Caki2 (cell line): Measurements from ENCODE around the gene DGCR2. TPM values are rescaled to one million over a fixed set of nuclear protein-coding genes. Genes with fewer than 3 reads are reported as not detected.

Experiments used
- DNase-seq: peaks from one replicate; pipeline ENCODE4 v3.0.0-alpha.2; 2015; ENCODE audit warnings: low read depth
- in situ Hi-C: cut with HindIII; loops from 2 replicates; pipeline ENCODE4 v1.10.0; 2016; ENCODE audit warnings: low sequenced_read_pairs, low pct_unique_long_range_greater_than_20kb, mixed read lengths
- total RNA-seq: library from RNA; depleted of rRNA; stranded (reverse); fragments of >200 nt; shearing (Covaris generic); gene quantifications from 2 replicates; pipeline ENCODE4 v1.2.3, GENCODE V29; 2014; ENCODE audit warnings: low replicate concordance

DGCR2 gene
- total RNA-seq, 1 experiment from 2014 or later: 72.3 TPM

GRCh38 chr22:19070397-19071169 is 51.6 kb downstream of the DGCR2 start:
- DNase-seq: no peak
- in situ Hi-C loops: no loop called here

GRCh38 chr22:19069451-19069850 is 52.8 kb downstream of the DGCR2 start:
- in situ Hi-C loops: no loop called here
- DNase-seq: no peak

GRCh38 chr22:19068784-19069271 is 53.4 kb downstream of the DGCR2 start:
- DNase-seq: no peak
- in situ Hi-C loops: no loop called here

GRCh38 chr22:19067696-19068348 is 54.4 kb downstream of the DGCR2 start:
- DNase-seq: no peak
- in situ Hi-C loops: no loop called here

DNA sequence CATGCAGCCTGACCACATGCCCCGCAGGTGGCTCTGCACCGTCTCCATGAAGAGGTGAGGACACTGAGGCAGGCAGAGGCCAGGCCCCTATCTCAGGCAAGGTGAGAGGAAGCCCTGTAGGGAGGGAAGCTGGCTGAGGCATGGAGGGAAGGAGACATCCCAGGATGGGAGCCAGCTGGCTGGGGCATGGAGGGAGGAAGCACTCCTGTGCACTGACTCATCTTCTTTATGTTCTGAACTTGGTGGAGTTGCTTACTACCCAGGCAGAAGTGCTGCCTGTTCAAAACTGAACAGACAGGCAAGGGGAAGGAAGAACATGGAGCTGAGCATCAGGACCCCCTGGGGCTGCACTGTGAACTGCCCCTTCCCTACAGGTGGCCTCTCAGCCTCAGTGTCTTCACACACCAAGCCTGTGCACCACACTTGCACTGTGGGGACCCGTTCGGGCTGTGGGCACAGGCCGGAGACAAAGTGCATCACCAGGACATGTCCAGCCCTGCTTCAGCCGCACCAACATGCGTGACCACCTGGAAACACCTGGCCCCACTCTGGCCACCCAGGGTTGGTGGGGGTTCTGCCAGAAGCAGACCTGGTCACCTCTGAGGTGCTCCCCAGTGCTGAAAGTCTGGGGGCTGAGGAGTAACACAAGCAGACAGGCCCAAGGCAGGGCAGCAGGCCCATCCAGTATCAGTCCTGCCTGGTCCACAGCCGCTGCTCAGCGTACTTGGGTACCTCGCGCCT is 55.5 kb downstream of the DGCR2 start:
- in situ Hi-C loops: no loop called here
- no peak for DNase-seq

DNA sequence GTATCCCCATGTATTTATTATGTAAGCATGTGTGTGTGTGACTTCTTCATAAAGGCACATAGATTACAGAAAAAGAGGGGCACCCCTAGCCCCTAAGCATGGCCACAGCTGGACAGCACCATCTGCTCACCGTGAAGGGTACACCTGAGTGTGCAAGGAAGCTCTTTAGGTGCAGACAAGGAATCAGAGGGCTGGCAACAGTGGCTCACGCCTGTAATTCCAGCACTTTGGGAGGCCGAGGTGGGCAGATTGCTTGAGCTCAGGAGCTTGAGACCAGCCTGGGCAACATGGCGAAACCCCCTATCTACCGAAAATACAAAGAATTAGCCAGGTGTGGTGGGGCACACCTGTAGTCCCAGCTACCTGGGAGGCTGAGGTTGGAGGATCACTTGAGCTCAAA is 56.3 kb downstream of the DGCR2 start:
- in situ Hi-C loops: no loop called here
- DNase-seq: no peak

DNA sequence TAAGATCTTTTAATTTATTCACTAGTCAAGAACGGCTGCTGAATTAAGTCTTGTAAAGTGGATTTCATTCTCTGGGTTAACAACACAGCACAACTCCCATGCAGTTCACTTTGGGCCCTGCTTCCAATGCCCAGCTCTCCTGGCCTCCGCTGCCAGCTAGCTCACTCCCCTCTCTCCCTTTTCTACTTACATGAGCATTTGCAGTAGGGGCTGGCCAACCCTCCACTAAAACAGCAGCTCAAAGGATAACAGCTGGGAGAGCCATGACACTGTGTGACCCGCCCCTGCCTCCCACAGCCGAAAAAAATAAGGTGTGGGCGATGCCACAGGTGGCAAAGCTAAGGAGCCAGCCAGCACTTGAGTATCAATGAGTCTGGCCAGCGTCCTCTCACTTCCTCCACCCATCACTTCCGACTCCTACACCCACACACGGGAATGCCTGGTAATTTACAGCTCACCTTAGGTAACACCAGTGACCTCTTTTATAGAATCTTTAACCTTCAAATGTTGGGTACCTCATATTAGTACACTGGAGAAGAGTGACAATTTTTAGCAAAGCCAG is 56.8 kb downstream of the DGCR2 start:
- DNase-seq: no peak
- in situ Hi-C loops: no loop called here

GRCh38 chr22:19064354-19065054 is 57.7 kb downstream of the DGCR2 start:
- in situ Hi-C loops: no loop called here
- DNase-seq: no peak

GRCh38 chr22:19063581-19064353 is 58.4 kb downstream of the DGCR2 start:
- DNase-seq: no peak
- in situ Hi-C loops: no loop called here

DNA sequence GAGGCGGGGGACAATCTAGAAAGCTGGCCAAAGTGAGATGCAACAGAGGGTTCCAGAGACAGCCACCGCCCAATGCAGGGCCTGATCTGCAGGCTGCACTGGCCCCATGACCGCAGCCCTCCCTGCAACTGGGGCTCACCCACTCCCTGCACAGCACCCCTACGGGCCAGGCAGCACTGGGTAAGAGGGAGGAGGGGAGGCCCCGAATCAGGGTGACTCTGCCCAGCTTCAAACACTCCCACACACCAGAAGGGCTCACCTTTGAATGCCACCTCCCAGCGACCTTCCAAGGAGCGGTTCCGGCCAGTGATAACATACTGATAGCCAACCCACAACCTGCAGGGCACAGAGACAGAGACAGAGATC is 59.3 kb downstream of the DGCR2 start:
- DNase-seq: no peak
- in situ Hi-C loops: no loop called here

DNA sequence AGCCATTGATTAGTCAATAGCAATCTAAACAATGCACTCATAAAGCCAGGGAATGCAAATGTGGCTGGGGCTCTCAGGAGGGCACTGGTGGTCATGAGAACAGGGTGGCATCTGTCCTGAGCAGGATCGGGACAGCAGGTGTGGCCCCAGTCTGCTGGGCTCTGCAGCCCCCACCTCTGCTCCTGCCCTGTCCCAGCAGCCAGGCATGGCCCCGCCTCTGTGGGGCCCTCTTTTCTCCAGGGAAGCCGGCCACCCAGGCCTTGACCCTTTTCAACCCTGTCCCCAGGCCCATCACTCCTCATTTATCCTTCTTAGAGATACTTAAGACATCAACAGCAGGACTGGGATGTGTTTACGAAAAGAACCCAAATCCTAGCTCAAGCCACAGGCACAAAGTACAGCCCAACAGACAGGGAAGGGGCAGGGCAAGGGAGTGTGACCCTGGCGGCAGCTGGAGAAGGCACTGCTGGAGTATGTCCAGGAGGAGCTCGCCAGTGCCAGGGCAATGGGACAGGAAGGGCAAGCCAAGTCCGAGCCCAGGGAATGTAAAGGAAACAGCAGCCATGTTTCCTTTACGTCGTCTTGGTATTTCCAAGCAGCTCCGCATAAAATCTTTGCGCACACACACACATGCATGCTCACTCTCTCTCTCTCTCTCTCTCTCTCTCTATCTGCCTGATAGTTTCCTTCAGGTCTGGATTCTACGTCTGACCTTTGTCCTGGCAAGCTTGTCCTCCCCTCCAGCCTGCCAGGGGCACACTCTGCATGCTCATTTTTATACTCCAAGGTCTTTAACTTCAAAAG is 59.9 kb downstream of the DGCR2 start:
- in situ Hi-C loops: no loop called here
- no peak for DNase-seq

GRCh38 chr22:19061471-19062138 is 60.6 kb downstream of the DGCR2 start:
- in situ Hi-C loops: no loop called here
- DNase-seq: no peak

DNA sequence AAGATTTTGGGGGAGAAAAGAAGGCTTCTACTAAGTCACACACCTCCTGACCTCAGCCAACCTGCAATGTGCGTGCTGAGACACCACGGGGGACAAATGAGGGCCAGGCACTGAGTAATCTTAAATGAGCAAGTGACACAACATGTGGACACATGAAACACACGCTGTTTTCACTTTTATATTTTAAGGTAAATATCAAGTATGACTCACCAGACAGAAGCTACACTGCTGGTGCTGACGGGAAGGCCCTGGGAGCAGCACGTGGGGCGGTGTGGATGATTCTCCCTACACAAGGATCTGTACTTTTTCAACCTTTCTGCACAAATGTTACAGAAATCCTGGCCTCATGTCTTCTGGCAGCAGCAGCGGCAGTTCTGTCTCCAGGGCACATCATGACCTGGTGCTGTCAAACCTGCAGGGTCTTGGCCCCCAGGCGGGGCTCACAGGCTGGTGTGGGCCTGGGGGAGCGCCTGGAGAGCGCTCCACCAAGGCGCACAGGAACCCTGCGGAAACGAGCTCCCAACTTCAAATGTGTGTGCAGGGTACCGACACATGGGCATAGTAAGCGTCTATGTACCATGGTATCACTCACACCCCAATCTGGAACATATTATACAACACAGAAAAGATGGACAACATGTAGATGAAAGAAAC is 61.7 kb downstream of the DGCR2 start:
- DNase-seq: peak; percentile 19
- in situ Hi-C loops: no loop called here

GRCh38 chr22:19059481-19060278 is 62.5 kb downstream of the DGCR2 start:
- no peak for DNase-seq
- in situ Hi-C loops: no loop called here

DNA sequence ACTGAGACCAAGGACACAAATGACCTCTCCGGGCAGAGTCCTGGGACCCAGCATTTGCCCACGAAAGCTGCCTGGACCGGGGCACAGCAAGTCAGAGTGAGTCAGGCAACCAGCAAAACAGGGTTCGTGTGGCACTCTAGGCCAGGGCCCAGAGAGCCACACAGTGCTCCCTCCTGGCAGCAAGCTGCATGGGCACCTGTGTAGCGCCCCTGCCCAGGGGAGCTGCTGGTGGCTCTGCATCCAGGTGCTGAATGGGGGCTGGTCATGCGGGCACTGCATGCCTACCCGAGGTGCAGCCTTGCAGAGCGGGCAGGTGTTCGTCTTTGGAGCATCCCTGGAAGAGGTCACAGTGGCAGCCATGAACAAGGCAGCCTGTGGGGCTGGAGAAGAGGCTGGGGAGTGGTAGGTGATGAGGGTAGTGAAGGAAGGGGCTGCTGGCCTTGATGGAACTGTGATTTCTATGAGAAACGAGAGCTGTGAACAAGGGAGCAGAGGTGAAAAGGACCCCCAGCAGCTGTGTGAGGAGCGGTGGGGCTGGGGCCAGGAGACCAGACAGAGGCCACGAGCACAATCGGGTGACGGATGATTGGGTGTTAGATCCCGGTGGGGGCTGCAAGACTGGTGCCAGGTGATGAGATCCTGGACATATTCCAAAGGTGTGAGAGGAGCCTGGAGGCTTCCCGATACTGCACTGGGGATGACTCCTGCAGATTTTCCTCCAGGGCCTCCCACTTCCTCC is 63.3 kb downstream of the DGCR2 start:
- no peak for DNase-seq
- in situ Hi-C loops: no loop called here
